ENCODE data around the gene HS3ST1. TPM values are rescaled to one million over a fixed set of nuclear protein-coding genes. Genes with fewer than 3 reads are reported as not detected.

The HS3ST1 gene
- total RNA-seq, 4 donors from 2014 or later = 0.05 to 0.36 (median 0.21) TPM; not detected in 1

DNA sequence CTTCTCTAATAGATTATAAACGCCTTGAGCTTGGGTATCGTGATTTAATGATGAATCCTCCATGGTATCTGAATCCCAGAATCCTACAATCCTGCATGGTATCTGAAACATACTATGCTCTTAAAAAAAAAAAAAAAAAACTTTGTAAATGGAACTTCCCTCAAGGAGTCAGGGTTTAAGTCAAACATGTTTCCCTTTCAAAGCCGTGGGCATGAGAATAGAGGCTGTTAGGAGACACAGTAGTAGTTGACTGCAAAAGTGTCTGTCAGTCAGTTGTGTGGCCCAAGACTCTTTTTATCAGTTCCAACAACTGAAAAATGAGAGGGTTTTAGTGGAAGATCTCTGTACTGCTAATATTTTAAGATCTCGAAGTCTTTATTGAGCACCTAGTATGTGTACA is 2.4 kb upstream of the HS3ST1 start:
- intact Hi-C loops (cut with DNase I; ENCODE audit: low total_unique reads) = loop anchor here (5.0 kb wide), 1 partner anchor 1586 kb away; no protein-coding TSS in a partner anchor
- DNase-seq (ENCODE audit: low spot score in 2 of 2) = no peak
- H3K4me3 ChIP-seq (ENCODE audit: low read depth, poor library complexity, severe bottlenecking) = no peak overlapping the region
- 78 to 83% methylated on average over 4 of the region's 4 CpGs for WGBS, 2 donors
- TF ChIP-seq, protein P1, sequence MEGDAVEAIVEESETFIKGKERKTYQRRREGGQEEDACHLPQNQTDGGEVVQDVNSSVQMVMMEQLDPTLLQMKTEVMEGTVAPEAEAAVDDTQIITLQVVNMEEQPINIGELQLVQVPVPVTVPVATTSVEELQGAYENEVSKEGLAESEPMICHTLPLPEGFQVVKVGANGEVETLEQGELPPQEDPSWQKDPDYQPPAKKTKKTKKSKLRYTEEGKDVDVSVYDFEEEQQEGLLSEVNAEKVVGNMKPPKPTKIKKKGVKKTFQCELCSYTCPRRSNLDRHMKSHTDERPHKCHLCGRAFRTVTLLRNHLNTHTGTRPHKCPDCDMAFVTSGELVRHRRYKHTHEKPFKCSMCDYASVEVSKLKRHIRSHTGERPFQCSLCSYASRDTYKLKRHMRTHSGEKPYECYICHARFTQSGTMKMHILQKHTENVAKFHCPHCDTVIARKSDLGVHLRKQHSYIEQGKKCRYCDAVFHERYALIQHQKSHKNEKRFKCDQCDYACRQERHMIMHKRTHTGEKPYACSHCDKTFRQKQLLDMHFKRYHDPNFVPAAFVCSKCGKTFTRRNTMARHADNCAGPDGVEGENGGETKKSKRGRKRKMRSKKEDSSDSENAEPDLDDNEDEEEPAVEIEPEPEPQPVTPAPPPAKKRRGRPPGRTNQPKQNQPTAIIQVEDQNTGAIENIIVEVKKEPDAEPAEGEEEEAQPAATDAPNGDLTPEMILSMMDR (IDR thresholded peaks at IDR 0.05) = no peak
- TF ChIP-seq POLR2A (IDR thresholded peaks at IDR 0.05) = no peak

DNA sequence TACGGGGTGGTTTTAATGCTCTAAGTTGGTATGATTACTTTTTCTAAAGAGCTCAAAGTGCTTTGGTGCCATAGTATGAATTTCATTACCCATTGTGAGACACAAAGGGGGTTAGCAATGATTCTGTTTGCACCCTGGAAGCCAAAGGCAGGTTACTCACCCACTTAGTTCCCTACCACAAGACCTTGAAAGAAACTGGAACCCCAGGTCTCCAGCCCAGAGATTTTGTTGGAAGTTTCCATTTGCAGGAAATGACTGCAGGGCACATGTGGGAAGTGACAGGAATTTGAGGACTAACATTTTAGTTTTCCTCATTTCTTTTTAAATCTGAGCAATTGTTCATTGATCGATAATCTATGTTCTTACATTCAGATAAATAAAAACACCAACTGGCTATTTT is 1.8 kb upstream of the HS3ST1 start:
- 86% methylated on average over 2 of the region's 2 CpGs for WGBS, 2 donors
- DNase-seq (ENCODE audit: low spot score in 2 of 2) = no peak
- TF ChIP-seq POLR2A (IDR thresholded peaks at IDR 0.05) = no peak
- TF ChIP-seq, protein P1 (IDR thresholded peaks at IDR 0.05) = no peak
- intact Hi-C loops (cut with DNase I; ENCODE audit: low total_unique reads) = loop anchor here (5.0 kb wide), 1 partner anchor 1587 kb away; no protein-coding TSS in a partner anchor
- no peak overlapping the region for H3K4me3 ChIP-seq (ENCODE audit: low read depth, poor library complexity, severe bottlenecking)

DNA sequence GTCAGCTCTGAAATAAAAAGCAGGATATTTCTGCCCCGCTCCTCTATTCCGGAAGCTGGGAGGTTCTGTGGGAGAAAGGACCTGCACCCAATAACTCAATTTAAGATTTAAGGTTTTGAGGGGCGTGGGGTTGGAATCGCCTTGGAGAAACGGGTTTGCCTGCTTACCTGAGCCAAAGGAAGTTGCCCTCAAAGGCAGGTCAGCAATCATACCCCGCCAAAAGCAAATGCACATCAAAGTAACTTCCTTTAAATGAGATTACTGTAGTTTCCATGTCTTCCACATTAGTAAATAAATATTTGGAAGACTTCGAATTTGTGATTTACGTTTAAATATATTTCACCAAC is 978 bp upstream of the HS3ST1 start:
- 27 to 31% methylated on average over 8 of the region's 8 CpGs for WGBS, 2 donors
- no peak for TF ChIP-seq POLR2A (IDR thresholded peaks at IDR 0.05)
- TF ChIP-seq, protein P1 (IDR thresholded peaks at IDR 0.05) = no peak
- intact Hi-C loops (cut with DNase I; ENCODE audit: low total_unique reads) = loop anchor here (5.0 kb wide), 1 partner anchor 1588 kb away; no protein-coding TSS in a partner anchor
- peak overlapping the region; percentile 55 for H3K4me3 ChIP-seq (ENCODE audit: low read depth, poor library complexity, severe bottlenecking)
- no peak for DNase-seq (ENCODE audit: low spot score in 2 of 2)

DNA sequence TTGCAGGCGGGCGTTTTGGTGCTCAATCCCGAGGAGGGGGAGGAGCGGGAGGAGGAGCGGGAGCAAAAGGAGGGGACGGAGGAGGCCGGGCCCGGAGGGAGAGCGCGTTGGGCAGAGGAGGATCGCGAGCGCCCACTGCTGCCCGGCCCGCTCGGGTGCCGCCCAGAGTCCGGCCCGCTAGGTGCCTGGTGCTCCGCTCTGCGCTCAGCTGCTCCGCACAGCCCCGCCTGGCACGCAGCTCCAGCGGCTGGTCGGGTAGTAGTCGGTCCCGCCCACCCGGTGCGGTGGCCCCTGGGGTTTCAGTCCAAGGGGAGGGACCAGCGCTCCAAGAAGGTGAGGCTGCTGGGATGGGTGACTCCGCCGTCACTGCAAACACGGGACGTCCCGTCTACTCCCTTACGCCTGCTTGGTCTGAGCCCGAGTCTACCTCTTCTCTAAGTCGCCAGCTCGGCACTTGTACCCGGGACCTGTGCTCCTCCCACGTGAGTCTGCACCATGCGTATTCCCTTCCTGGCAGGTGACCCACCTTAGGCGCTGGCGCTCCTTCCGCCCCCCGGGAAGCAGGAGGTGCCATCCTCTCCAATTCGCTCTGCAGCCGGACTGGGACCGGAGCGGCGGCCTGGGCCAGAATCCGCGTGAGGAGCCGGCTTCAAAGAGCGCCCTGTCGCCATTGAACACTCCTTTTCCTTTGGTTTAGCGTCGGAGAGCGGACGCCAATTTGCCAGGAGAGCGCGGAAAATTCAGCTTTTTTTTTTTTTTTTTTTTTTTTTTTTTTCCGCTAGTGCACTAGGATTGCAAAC is 405 bp upstream of the HS3ST1 start:
- H3K4me3 ChIP-seq (ENCODE audit: low read depth, poor library complexity, severe bottlenecking) = peak overlapping the region; percentile 55
- WGBS, 2 donors = 1 to 2% methylated on average over 35 to 61 of the region's 64 CpGs
- TF ChIP-seq, protein P1 (IDR thresholded peaks at IDR 0.05) = no peak
- TF ChIP-seq POLR2A (IDR thresholded peaks at IDR 0.05) = no peak
- DNase-seq (ENCODE audit: low spot score in 2 of 2) = peak; percentile 62 to 94
- intact Hi-C loops (cut with DNase I; ENCODE audit: low total_unique reads) = no loop called here

DNA sequence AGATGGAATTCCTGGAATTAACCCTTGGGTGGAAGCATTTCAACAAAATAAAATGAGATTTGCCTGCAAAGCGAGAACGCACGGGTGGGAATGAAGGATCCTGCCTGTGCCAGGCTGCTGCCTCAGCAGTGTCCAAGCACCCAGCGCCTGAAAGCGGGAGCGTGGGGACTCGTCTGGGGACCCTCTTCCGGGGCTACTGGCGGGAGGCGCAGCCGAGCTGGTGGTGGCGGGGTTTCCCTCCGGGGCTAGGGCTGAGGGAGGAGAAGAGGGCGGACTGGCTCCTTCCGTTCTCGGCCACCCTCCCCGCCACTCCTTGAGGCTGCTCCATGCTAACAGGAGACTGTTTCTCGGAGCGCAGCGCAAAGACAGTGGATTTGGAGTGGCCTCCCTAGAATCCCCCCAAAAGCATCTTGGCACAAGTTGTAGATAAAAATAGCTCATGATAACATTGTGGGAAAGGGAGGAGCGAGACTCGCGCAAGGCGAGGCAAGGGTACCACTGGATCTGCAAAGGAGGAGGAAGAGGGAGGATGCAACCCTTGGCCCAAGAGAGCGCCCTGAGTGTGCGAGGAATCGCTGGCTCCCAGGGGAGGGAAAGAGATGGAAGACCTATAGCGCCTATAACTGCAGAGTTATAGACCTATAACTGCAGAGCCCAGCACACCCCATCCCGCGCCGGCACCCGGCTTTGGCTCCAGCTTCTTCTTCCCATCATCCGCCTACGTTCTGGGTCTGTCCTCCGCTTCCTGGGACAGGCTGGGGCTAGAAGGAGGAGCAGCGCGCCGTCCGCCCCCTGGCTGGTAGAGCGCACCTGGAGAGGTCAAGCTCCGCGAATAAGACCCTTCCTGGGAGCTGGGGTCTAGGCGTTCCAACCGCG is 1.3 kb downstream of the HS3ST1 start:
- no peak overlapping the region for H3K4me3 ChIP-seq (ENCODE audit: low read depth, poor library complexity, severe bottlenecking)
- 8% methylated on average over 41 to 44 of the region's 45 CpGs for WGBS, 2 donors
- DNase-seq (ENCODE audit: low spot score in 2 of 2) = no peak
- TF ChIP-seq, protein P1 (IDR thresholded peaks at IDR 0.05) = no peak
- no peak for TF ChIP-seq POLR2A (IDR thresholded peaks at IDR 0.05)
- intact Hi-C loops (cut with DNase I; ENCODE audit: low total_unique reads) = no loop called here

Measured in lower leg skin (tissue), 4 donors.